HCT116 (cell line): Measurements from ENCODE around the gene RBBP6. TPM values are rescaled to one million over a fixed set of nuclear protein-coding genes. Genes with fewer than 3 reads are reported as not detected.

ENCODE experiments used
- ATAC-seq: fragments of 200-7000 bp; cut with Tn5 transposase; 2 replicates; pipeline ENCODE4 v1.9.1; 2020; ENCODE audit warnings: mild to moderate bottlenecking, moderate library complexity
- BruUV-seq: library from RNA; stranded (reverse); fragments of 400-500 nt; replicated peaks from 2 replicates; lab custom pipeline; 2021; lab: Mats Ljungman, UMichigan
- CTCF ChIA-PET: fragments of 300-600 bp; sonication (Branson Sonifier 250); formaldehyde crosslinking; loops from one replicate; lab custom pipeline; 2021; ENCODE audit warnings: antibody characterized with exemption; lab: Charles Lee
- POLR2A ChIA-PET: fragments of 300-600, 350-600 bp; sonication (Branson Sonifier 250); formaldehyde crosslinking; loops from one replicate; lab custom pipeline; 2021; ENCODE audit warnings: antibody characterized with exemption; lab: Charles Lee
- RAD21 ChIA-PET, 2 experiments: fragments of 300-600 bp; sonication (Branson Sonifier 250); formaldehyde crosslinking; loops; one replicate each; lab custom pipeline; 2023; ENCODE audit warnings: low total read pairs in 2 of 2; ENCODE audit not compliant: uncharacterized antibody in 2 of 2, unreplicated experiment in 2 of 2, low non-redundant PET in 1 of 2; lab: Charles Lee
- DNase-seq: peaks from one replicate; pipeline ENCODE4 v3.0.0-alpha.2; 2010; ENCODE audit warnings: low read depth, low spot score
- H2AFZ ChIP-seq: fragments of 200-600 bp; shearing (Covaris generic), sonication (generic); 2 replicates; pipeline ENCODE4 v1.6.1; 2017; ENCODE audit warnings: low read depth, mixed run types, mixed read lengths, antibody characterized with exemption, low read length; ENCODE audit not compliant: poor library complexity, severe bottlenecking
- H3K27ac ChIP-seq: 2 replicates; pipeline ENCODE4 v1.5.1; 2012; ENCODE audit warnings: low read depth, low read length
- H3K27me3 ChIP-seq: fragments of 200-600 bp; sonication (generic); 2 replicates; pipeline ENCODE4 v1.6.1; 2016; ENCODE audit warnings: mixed run types, low read length, mixed read lengths; ENCODE audit not compliant: insufficient read depth
- H3K36me3 ChIP-seq, 2 experiments: fragments of 200-500 bp in 1 of 2; fragments of 200-600 bp in 1 of 2; sonication (Bioruptor generic) in 1 of 2; sonication (generic) in 1 of 2; 2 replicates each; pipeline versions ENCODE4 v1.5.1 to v1.6.1; 2014 to 2016; ENCODE audit warnings: low read length in 2 of 2, inconsistent platforms in 1 of 2, mixed read lengths in 1 of 2, mixed run types in 1 of 2; ENCODE audit not compliant: insufficient read depth in 2 of 2, control insufficient read depth in 1 of 2
- H3K4me1 ChIP-seq, 2 experiments: fragments of 200-600 bp in 1 of 2; sonication (generic) in 1 of 2; 2 replicates each; pipeline versions ENCODE4 v1.5.1 to v1.6.1; 2012 to 2017; ENCODE audit warnings: low read length in 2 of 2, inconsistent platforms in 1 of 2, mild to moderate bottlenecking in 1 of 2, mixed read lengths in 1 of 2, mixed run types in 1 of 2, moderate library complexity in 1 of 2; ENCODE audit not compliant: insufficient read depth in 2 of 2, control insufficient read depth in 1 of 2
- H3K4me2 ChIP-seq: fragments of 200-600 bp; sonication (generic); 2 replicates; pipeline ENCODE4 v1.6.1; 2017; ENCODE audit warnings: mixed run types, low read length, mixed read lengths
- H3K4me3 ChIP-seq, 2 experiments: fragments of 200-600 bp in 1 of 2; sonication (generic) in 1 of 2; replicated peaks in 1 of 2; 2 replicates each; pipeline ENCODE4 v1.5.1; 2011 to 2016; ENCODE audit warnings: low read length in 2 of 2, control low read depth in 1 of 2, low read depth in 1 of 2, mild to moderate bottlenecking in 1 of 2, mixed read lengths in 1 of 2, mixed run types in 1 of 2
- H3K79me2 ChIP-seq: fragments of 200-600 bp; sonication (generic); 2 replicates; pipeline ENCODE4 v1.6.1; 2017; ENCODE audit warnings: mild to moderate bottlenecking, mixed run types, low read length, moderate library complexity, mixed read lengths; ENCODE audit not compliant: insufficient read depth
- H3K9ac ChIP-seq: fragments of 200-600 bp; sonication (generic); 2 replicates; pipeline ENCODE4 v1.6.1; 2016; ENCODE audit warnings: low read length, mixed read lengths
- H3K9me2 ChIP-seq: fragments of 200-600 bp; sonication (generic), shearing (Covaris generic); 2 replicates; pipeline ENCODE4 v1.6.1; 2017; ENCODE audit warnings: mixed run types, mild to moderate bottlenecking, moderate library complexity; ENCODE audit not compliant: insufficient read depth
- H3K9me3 ChIP-seq, 2 experiments: fragments of 200-500 bp in 1 of 2; fragments of 200-600 bp in 1 of 2; sonication (Bioruptor generic) in 1 of 2; sonication (generic) in 1 of 2; 2 replicates each; pipeline ENCODE4 v1.6.1; 2014 to 2017; ENCODE audit warnings: low read length in 2 of 2, mixed read lengths in 2 of 2, inconsistent platforms in 1 of 2, low read depth in 1 of 2, mild to moderate bottlenecking in 1 of 2, mixed run types in 1 of 2, moderate library complexity in 1 of 2; ENCODE audit not compliant: control insufficient read depth in 1 of 2, insufficient read depth in 1 of 2
- H4K20me1 ChIP-seq: fragments of 200-600 bp; sonication (generic), shearing (Covaris generic); 2 replicates; pipeline ENCODE4 v1.6.1; 2017; ENCODE audit warnings: mixed run types, mild to moderate bottlenecking, moderate library complexity; ENCODE audit not compliant: insufficient read depth
- ATF3 ChIP-seq: IDR thresholded peaks from 2 replicates; pipeline ENCODE4 v1.6.1; 2012
- CBX3 ChIP-seq: IDR thresholded peaks from 2 replicates; pipeline ENCODE4 v1.6.1; 2012; ENCODE audit warnings: low read depth
- CEBPB ChIP-seq: IDR thresholded peaks from 2 replicates; pipeline ENCODE4 v1.6.1; 2012; ENCODE audit warnings: low read depth
- EGR1 ChIP-seq: IDR thresholded peaks from 2 replicates; pipeline ENCODE4 v1.6.1; 2012; ENCODE audit warnings: low read depth
- ELF1 ChIP-seq: IDR thresholded peaks from 2 replicates; pipeline ENCODE4 v1.6.1; 2012; ENCODE audit warnings: low read depth, borderline replicate concordance
- EZH2 ChIP-seq: fragments of 200-600 bp; sonication (generic); IDR thresholded peaks from 2 replicates; pipeline ENCODE4 v1.6.1; 2017; ENCODE audit warnings: antibody characterized with exemption, mixed run types
- EZH2phosphoT487 ChIP-seq: fragments of 200-600 bp; IDR thresholded peaks from 2 replicates; pipeline ENCODE4 v1.6.1; 2018; ENCODE audit warnings: antibody characterized with exemption, borderline replicate concordance
- FOSL1 ChIP-seq: IDR thresholded peaks from 2 replicates; pipeline ENCODE4 v1.6.1; 2012; ENCODE audit warnings: low read depth
- POLR2A ChIP-seq: IDR thresholded peaks from 2 replicates; pipeline ENCODE4 v1.7.0; 2011; ENCODE audit warnings: borderline replicate concordance; ENCODE audit not compliant: insufficient read depth, insufficient read length; ENCODE audit errors: extremely low read depth
- POLR2AphosphoS5 ChIP-seq: IDR thresholded peaks from 2 replicates; pipeline ENCODE4 v1.6.1; 2011; ENCODE audit warnings: mild to moderate bottlenecking, low read depth, low read length, moderate library complexity
- RAD21 ChIP-seq: IDR thresholded peaks from 2 replicates; pipeline ENCODE4 v1.6.1; 2012; ENCODE audit warnings: low read depth, mild to moderate bottlenecking
- SIN3A ChIP-seq: IDR thresholded peaks from 2 replicates; pipeline ENCODE4 v1.6.1; 2012; ENCODE audit warnings: low read depth
- SP1 ChIP-seq: IDR thresholded peaks from 2 replicates; pipeline ENCODE4 v1.6.1; 2012; ENCODE audit warnings: low read depth
- SRF ChIP-seq: IDR thresholded peaks from 2 replicates; pipeline ENCODE4 v1.6.1; 2012; ENCODE audit warnings: low read depth
- TCF7L2 ChIP-seq: IDR thresholded peaks from 2 replicates; pipeline ENCODE4 v1.7.0; 2011; ENCODE audit warnings: borderline replicate concordance, inconsistent platforms; ENCODE audit not compliant: insufficient read depth, insufficient read length; ENCODE audit errors: extremely low read depth
- ZFX ChIP-seq: fragments of 450-650 bp; IDR thresholded peaks from 2 replicates; pipeline ENCODE4 v1.6.1; 2017
- ZNF274 ChIP-seq: fragments of 200-500 bp; sonication (Bioruptor generic); IDR thresholded peaks from 2 replicates; pipeline ENCODE4 v1.6.1; 2014; ENCODE audit warnings: mild to moderate bottlenecking, low read depth, low read length, inconsistent platforms
- intact Hi-C: fragments of 100-400 bp; cut with micrococcal nuclease; formaldehyde crosslinking; loops from 2 replicates; pipeline ENCODE4 v1.10.0; 2022
- total RNA-seq: library from RNA; stranded (reverse); gene quantifications from one replicate; pipeline ENCODE4 v1.2.1, GENCODE V29; 2021; ENCODE audit not compliant: unreplicated experiment
- TF ChIP-seq, protein P1 (sequence below): IDR thresholded peaks from 2 replicates; pipeline ENCODE4 v1.6.1; 2011; ENCODE audit warnings: mild to moderate bottlenecking, low read length, moderate library complexity; ENCODE audit not compliant: insufficient replicate concordance; ENCODE audit errors: extremely low read depth
- TF ChIP-seq, protein P2 (sequence below), 3 experiments: fragments of 200-600 bp in 1 of 3; sonication (generic) in 1 of 3; IDR thresholded peaks in 2 of 3; conservative IDR thresholded peaks in 1 of 3; 2 replicates each; pipeline ENCODE4 v1.5.1; 2012 to 2017; ENCODE audit warnings: low read depth in 2 of 3, low read length in 2 of 3, antibody characterized with exemption in 1 of 3, borderline replicate concordance in 1 of 3, control low read depth in 1 of 3, mild to moderate bottlenecking in 1 of 3, mixed read lengths in 1 of 3, mixed run types in 1 of 3, moderate library complexity in 1 of 3; ENCODE audit not compliant: insufficient read depth in 1 of 3
- TF ChIP-seq, protein P3 (sequence below): IDR thresholded peaks from 2 replicates; pipeline ENCODE4 v1.6.1; 2012

RBBP6 gene
- total RNA-seq, 1 experiment from 2014 or later: 52.4 TPM

DNA sequence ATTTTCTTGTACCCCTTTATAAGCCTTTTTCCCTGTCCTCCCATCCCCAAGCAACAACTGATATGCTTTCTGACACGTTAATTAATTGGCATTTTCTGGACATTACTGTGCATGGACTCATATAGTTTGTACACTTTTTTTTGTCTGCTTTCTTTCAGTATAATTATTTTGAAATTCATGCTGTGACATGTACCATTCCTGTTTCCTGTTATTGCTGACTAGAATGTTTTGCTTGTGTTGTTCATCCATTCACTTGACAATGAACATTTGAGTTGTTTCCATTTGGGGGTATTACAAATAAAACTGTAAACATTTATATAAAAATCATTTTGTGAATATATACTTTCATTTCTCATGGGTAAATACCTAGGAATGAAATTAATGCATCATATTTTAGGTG is 50.6 kb downstream of the RBBP6 start:
- BruUV-seq: no TSS peak
- Histone ChIP-seq H3K4me1 (peaks cover 0 to 7% of the 10 kb centered on the region in 2 experiments; a peak in 2 of 4 replicates), H3K4me2 (no peak overlapping the region), H3K27ac (no peak overlapping the region), H3K27me3 (no peaks in the 10 kb centered on the region), H3K4me3 (no peak overlapping the region), H2AFZ (no peak overlapping the region), H4K20me1 (no peaks in the 10 kb centered on the region), H3K9ac (no peak overlapping the region), H3K36me3 (no peaks in the 10 kb centered on the region), H3K79me2 (no peaks in the 10 kb centered on the region), H3K9me2 (no peaks in the 10 kb centered on the region), H3K9me3 (no peaks in the 10 kb centered on the region)
- ChIA-PET CTCF (no interaction called here), POLR2A (no interaction called here), RAD21 (no interaction called here)
- intact Hi-C loops: loop anchor here (5.0 kb wide), 1 partner anchor 863 kb away; no protein-coding TSS in a partner anchor
- ATAC-seq (no peak), DNase-seq (no peak)
- TF ChIP-seq ELF1: no peak
- no peak for TF ChIP-seq ZFX
- TF ChIP-seq, protein P1, sequence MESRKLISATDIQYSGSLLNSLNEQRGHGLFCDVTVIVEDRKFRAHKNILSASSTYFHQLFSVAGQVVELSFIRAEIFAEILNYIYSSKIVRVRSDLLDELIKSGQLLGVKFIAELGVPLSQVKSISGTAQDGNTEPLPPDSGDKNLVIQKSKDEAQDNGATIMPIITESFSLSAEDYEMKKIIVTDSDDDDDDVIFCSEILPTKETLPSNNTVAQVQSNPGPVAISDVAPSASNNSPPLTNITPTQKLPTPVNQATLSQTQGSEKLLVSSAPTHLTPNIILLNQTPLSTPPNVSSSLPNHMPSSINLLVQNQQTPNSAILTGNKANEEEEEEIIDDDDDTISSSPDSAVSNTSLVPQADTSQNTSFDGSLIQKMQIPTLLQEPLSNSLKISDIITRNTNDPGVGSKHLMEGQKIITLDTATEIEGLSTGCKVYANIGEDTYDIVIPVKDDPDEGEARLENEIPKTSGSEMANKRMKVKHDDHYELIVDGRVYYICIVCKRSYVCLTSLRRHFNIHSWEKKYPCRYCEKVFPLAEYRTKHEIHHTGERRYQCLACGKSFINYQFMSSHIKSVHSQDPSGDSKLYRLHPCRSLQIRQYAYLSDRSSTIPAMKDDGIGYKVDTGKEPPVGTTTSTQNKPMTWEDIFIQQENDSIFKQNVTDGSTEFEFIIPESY: no peak
- TF ChIP-seq CBX3: no peak
- TF ChIP-seq POLR2AphosphoS5: no peak
- TF ChIP-seq, protein P2, sequence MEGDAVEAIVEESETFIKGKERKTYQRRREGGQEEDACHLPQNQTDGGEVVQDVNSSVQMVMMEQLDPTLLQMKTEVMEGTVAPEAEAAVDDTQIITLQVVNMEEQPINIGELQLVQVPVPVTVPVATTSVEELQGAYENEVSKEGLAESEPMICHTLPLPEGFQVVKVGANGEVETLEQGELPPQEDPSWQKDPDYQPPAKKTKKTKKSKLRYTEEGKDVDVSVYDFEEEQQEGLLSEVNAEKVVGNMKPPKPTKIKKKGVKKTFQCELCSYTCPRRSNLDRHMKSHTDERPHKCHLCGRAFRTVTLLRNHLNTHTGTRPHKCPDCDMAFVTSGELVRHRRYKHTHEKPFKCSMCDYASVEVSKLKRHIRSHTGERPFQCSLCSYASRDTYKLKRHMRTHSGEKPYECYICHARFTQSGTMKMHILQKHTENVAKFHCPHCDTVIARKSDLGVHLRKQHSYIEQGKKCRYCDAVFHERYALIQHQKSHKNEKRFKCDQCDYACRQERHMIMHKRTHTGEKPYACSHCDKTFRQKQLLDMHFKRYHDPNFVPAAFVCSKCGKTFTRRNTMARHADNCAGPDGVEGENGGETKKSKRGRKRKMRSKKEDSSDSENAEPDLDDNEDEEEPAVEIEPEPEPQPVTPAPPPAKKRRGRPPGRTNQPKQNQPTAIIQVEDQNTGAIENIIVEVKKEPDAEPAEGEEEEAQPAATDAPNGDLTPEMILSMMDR (IDR thresholded peaks at IDR 0.05 in 2 of 3, conservative IDR thresholded peaks at IDR 0.05 in 1 of 3; ENCODE audit: borderline replicate concordance in 1 of 3, insufficient read depth in 1 of 3, low read depth in 2 of 3, low read length in 2 of 3): no peak
- no peak for TF ChIP-seq EGR1
- TF ChIP-seq, protein P3, sequence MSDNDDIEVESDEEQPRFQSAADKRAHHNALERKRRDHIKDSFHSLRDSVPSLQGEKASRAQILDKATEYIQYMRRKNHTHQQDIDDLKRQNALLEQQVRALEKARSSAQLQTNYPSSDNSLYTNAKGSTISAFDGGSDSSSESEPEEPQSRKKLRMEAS: no peak
- TF ChIP-seq EZH2: no peak
- TF ChIP-seq TCF7L2: no peak
- TF ChIP-seq ATF3: no peak
- TF ChIP-seq SP1: no peak
- TF ChIP-seq SRF: no peak
- no peak for TF ChIP-seq CEBPB
- no peak for TF ChIP-seq FOSL1
- no peak for TF ChIP-seq EZH2phosphoT487
- no peak for TF ChIP-seq RAD21
- TF ChIP-seq SIN3A: no peak
- no peak for TF ChIP-seq ZNF274
- TF ChIP-seq POLR2A: no peak
